ENCODE results near the gene GNB3.

Gene GNB3

DNA sequence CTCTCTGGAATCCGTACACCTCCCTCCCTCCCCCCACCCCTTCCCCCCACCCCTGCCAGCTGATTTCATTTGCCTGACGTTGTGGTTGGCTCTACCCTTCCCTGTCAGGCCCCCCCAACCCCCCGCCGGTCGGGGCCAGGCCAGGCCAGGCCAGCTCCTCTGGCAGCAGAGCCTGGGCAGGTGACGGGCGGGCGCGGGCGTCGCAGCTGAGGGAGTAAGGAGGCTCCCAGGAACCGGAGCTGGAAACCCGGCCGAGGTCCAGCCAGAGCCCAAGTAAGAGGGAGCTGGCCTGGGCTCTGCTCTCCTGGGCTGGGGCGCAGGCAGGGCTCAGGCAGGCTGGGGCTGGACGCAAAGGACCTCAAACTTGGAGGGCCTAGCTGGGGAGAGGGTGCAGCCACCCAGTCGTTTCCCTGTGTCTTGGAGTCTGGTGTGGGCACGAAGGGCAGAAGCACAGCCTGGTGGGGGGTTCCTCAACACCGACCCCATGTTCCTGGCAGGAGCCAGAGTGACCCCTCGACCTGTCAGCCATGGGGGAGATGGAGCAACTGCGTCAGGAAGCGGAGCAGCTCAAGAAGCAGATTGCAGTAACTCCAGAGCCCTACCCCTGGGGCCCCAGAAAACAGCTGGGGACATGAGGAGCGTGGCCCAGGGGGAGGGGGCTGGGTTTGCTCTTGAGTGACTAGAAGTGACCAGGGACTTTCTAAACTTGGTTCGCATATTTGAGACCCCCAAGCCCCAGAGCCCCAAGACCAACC lies at the start of gene GNB3:
TSS of gene GNB3 (plus strand) at position 165 of the 755 bp plus-strand sequence. CDS start at position 528, 363 bp downstream.
- no peak for DNase-seq (ENCODE audit: low read depth)

DNA sequence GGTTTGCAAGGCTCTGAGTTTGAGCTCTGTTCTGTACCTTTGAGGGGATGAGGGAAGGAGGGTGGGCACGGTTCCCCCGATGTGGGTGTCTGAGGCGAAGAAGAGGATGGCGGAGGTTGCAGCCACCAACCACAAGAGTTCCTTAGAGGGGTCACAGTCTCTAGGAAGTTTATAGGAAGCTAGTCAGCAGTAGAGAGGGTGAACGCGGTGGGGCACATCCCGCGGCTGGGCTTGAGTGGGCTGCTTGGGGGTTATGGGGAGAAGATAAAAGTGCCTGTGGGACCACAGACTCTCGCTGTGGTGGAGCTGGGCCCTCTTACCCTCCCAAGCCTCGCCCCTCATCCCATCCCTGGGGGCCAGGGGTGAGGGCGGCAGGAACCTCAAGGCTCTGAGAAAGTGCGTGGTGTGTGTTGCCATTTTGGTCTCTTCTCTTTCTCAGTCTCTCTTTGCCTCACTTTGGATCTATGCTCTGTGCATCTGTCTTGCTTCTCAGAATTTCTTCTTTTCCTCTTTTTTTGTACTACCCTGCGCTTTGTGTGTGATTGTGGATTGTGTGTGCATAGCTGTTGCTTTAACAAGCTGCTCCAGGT lies 48.7 kb upstream of the GNB3 start:
- DNase-seq (ENCODE audit: low read depth): no peak

DNA sequence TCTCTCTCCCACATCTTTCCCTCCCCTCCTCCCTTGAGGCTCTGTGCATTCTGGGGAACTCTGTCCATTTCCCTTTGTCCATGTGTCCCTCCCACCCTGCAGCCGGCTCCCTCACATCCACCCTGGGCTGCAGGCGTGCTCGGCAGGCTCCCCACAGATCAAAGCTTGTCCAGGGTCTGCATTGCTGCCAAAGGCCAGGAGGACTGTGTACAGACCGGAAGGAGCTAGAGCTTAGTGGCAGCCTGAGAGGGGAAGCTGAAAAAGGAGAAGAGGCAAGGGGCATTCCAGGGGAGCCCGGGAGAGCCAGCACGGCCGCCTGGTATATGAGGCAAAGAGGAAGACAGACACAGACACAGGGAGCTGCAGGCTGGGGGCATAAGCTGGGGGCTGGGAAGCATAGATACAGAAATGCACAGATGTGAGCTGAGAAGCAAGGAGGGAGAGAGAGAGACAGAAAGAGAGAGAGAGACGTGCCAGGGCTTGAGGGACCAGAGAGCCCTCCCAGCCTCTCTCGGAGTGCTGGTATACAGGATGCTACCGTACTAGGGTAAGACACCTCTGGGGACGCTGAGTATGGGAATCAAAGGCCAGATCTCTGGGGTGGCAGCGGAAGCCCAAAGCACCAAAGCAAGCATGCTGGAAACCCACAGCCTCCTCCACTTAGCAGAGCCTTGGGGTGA lies 48.1 kb upstream of the GNB3 start:
- no peak for DNase-seq (ENCODE audit: low read depth)

DNA sequence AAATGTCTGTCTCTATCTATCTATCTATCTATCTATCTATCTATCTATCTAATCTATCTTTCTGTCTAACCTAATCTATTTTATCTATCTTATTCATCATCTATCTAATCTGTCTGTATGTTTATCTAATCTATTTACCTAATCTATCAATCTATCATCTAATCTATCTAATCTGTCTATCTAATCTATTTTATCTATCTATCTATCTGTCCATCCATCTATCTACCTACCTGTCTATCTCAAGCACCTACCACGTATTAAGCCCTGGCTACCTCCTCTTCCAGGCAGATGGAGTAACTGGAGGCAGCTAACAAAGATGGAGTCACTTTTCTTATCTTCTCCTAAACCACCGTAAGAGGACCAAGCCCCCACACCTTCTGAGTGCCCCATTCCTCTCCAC lies 45.6 kb upstream of the GNB3 start:
- no peak for DNase-seq (ENCODE audit: low read depth)

DNA sequence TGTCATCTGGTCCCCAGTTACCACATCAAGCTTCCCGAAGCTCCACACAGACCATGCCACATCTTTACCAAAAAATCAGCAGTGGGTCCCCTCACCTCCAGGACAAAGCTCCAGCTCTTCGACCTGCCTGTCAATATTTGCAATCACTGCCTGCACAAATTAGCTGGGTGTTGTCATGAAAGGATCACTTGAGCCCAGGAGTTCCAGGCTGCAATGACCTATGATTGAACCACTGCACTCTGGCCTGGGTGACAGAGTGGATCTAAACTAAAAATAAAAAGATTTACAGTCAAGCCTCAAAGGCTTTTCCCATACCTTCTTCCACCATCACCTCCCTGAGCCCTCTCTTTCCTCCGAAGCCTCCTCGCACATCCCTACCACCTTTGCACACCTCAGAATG lies 44.1 kb upstream of the GNB3 start:
- DNase-seq (ENCODE audit: low read depth): no peak

DNA sequence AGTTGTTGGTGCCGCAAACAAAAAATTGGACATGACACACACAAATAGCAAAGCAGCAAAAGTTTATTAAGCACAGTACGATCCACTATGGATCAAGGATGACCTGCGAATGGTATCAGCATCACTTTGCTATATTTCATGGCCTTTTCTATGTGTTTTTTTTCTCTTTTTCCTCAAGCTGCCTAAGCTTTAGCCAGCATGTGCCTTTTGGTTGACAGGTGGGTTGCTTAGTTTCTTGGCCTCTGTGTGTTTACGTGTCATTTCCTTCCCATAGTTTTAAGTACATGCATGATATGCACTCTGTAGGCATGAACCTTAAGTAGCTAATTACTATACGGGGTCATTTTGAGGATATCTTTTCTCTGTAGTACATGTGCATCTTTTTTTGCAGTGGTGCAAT lies 41.6 kb upstream of the GNB3 start:
- DNase-seq (ENCODE audit: low read depth): no peak

DNA sequence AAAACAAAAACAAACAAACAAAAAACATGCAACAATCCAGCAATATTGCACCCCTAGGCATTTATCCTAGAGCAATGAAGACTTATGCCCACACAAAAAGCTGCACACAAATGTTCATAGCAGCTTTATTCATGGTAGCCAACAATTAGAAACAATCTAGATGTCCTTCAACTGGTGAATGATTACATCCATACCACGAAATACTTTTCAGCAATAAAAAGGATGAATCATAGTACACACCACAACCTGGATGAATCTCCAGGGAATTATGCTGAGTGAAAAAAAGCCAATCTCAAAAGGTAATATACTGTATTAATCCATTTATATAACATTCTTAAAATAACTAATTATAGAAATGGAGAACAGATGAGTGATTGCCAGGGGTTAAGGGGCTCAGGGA lies 33.6 kb upstream of the GNB3 start:
- DNase-seq (ENCODE audit: low read depth): no peak

DNA sequence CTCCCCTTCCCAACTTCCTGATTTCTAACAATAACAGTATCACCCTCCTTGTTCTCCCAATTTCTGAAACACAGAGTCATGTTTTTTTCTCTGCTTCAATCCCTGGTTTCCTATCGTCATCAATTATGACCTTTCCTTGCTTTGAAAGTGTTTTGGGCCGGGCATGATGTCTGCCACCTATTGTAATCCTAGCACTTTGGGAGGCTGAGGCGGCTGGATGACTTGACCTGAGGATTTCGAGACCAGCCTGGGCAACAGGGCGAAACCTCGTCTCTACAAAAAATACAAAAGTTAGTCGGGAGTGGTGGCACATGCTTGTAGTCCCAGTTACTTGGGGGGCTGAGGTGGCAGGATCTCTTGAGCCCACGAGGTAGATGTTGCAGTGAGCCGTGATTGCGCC lies 31.7 kb upstream of the GNB3 start:
- no peak for DNase-seq (ENCODE audit: low read depth)

DNA sequence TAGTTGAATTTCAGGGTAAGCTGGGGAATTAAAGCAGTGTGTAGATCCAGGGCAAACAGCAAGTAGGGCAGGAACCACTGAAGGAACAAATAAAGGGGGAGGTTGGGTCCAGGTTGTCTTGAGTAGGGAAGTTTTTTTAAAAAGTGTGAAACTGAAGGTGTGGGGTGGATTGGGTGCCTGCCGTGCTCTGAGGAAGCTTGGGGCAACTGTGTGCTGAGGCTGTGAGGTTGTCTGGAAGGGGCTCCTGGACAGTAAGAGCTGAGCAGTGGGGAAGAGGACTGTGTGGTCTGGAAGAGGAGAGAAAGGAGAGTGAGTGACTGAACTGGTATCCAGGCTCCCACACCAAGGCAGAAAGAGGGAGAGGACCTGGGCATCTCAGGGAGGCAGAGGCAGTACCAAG lies 30.0 kb upstream of the GNB3 start:
- no peak for DNase-seq (ENCODE audit: low read depth)

DNA sequence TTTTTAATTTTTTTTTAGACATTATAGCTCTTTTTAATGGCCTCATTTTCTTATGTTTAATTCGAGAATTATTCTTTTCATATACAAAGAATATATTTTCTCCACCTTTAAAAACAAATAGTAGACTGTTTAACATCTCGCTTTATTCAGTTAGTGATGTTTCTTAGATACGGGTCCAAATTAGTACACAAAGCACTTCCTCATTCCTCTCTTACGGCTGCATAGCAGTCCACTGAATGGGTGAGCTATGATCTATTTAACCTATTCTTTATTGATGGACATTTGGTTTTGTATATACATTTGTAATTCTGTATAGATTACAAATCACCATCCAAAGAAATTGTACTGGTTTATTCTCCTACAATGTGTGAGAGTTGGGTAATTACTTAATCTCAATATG lies 27.4 kb upstream of the GNB3 start:
- no peak for DNase-seq (ENCODE audit: low read depth)

DNA sequence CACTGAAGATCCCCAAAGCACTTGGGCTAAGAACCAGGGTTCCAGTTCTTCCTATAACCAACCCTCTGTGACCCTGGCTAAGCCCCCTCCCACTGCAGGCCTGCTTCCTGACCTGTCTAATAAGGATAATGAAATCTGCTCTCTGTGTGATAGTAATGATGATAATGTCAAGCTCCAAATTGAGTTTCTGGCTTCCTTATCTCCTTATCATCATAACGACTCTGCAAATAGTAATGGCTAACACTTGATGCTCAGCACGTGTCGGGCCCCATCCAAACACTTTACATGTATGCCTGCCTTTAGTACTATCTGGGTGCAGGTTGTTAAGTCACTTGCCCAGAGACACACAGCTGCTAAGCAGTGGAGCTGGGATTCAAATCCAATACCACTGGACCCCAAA lies 24.1 kb upstream of the GNB3 start:
- no peak for DNase-seq (ENCODE audit: low read depth)

DNA sequence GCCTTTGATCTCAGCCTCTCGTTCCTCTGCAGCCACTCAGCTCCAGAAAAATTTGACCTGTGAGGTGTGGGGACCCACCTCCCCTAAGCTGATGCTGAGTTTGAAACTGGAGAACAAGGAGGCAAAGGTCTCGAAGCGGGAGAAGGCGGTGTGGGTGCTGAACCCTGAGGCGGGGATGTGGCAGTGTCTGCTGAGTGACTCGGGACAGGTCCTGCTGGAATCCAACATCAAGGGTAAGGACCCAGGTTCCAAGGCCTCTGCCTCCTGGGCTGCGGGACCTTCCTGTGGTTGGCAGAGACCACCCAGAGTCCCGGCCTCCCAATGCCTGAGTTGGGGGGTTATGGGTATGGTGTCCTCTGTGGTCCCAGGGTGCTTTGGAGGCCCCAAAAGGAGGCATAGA lies 23.6 kb upstream of the GNB3 start:
- DNase-seq (ENCODE audit: low read depth): no peak

DNA sequence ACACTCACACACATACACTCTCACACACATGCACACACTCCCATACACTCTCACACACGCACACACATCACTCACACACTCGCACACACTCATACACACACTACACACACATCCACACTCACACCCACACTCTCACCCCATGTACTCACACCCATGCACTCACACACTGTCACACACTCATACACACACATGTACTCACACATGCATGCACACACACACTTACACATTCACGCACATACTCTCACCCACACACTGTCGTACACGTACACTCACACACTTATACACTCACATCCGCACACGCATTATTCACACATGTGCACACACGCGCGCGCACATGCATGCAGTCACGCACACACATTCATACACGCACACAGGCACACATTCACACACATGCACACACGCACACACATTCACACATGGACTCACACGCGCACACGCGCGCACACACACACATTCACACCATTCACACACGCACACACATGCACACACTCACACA lies 23.0 kb upstream of the GNB3 start:
- DNase-seq (ENCODE audit: low read depth): no peak

DNA sequence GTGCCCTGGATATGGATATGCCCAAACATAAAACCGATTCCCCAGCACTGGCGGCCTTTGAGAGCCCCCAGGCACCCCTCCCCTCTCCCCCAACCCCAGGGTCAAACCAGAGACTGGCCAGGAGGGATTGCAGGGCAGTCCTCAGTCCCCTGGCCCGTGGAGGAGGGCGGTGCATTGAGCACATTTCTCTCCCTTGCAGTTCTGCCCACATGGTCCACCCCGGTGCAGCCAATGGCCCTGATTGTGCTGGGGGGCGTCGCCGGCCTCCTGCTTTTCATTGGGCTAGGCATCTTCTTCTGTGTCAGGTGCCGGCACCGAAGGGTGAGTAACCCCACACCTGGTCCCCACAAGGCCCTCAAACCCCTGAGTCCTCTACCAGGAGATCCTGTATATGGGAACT lies 22.5 kb upstream of the GNB3 start:
- no peak for DNase-seq (ENCODE audit: low read depth)

DNA sequence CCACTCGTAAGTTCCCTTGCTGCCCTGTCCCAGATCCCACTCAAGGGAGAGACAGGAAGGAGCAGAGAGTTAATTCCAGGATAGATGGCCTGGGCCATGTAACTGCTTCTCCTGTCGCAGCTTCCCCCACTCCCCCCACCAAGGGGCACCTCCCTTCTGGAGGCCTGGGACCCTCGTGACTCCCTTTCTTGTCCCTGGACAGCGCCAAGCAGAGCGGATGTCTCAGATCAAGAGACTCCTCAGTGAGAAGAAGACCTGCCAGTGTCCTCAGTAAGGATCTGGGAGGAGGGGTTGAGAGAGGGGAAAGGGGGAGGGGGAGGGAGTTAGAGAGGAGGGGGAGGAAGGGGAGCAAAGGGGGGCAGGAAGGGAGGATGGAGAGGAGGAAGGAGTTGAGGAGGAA lies 22.1 kb upstream of the GNB3 start:
- DNase-seq (ENCODE audit: low read depth): no peak

DNA sequence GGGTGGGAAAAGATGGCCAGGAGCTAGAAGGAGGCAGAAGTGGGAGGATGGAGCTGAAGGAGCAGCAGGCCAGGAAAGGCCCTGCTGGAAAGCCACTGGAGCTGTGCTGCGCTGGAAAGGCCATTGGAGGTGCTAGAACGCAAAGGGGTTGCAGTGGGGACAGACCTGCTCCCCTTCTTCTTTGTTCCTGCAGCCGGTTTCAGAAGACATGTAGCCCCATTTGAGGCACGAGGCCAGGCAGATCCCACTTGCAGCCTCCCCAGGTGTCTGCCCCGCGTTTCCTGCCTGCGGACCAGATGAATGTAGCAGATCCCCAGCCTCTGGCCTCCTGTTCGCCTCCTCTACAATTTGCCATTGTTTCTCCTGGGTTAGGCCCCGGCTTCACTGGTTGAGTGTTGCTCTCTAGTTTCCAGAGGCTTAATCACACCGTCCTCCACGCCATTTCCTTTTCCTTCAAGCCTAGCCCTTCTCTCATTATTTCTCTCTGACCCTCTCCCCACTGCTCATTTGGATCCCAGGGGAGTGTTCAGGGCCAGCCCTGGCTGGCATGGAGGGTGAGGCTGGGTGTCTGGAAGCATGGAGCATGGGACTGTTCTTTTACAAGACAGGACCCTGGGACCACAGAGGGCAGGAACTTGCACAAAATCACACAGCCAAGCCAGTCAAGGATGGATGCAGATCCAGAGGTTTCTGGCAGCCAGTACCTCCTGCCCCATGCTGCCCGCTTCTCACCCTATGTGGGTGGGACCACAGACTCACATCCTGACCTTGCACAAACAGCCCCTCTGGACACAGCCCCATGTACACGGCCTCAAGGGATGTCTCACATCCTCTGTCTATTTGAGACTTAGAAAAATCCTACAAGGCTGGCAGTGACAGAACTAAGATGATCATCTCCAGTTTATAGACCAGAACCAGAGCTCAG lies 21.4 kb upstream of the GNB3 start:
- no peak for DNase-seq (ENCODE audit: low read depth)

DNA sequence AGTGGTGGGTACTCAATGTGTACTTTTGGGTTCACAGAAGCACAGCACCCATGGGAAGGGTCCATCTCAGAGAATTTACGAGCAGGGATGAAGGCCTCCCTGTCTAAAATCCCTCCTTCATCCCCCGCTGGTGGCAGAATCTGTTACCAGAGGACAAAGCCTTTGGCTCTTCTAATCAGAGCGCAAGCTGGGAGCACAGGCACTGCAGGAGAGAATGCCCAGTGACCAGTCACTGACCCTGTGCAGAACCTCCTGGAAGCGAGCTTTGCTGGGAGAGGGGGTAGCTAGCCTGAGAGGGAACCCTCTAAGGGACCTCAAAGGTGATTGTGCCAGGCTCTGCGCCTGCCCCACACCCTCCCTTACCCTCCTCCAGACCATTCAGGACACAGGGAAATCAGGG lies 20.6 kb upstream of the GNB3 start:
- DNase-seq (ENCODE audit: low read depth): no peak

DNA sequence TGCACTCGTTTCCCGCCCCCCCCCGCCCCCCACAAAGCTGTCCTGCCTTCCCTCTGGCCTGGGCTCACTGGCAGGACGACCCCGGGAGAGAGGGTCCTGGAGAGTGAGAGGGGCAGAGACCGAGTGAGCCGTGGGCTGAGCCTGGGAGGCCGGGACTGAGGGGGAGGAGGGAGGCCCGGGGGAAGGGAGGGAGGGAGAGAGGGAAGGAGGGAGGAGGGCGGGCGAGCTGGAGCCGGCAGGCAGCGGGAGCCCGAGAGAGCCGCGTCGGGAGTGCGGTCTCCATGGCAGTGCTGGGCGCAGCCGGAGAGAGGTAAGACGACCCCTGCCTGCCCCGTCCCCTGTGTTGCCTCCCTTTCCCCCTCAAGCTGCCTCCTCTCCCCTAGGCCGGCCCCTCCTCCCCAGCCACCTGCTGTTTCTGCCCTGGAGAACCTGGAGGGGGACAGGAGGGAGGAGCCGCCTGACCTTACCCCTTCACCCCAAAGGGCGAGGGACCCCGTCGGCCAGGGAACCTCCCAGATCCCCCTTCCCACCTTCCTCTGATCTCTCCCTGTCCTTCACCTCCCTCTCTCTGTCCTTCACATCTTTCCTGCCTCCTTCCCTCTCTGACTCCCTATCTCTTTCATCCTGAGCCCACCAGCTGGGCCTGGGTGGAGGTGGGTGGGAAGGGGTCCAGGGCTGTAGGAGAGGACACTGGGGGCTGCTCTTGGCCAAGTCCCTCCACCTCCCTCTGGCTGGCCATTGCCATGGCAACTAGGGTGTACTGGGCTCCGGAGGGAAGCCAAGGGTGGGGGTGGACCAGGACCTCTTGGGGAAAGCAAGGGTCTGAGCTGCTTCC lies 18.9 kb upstream of the GNB3 start, which contains the start of gene GPR162:
TSS of gene GPR162 (plus strand) at position 231 of the 835 bp plus-strand sequence. CDS start 2,078 bp downstream, outside the sequence.
- no peak for DNase-seq (ENCODE audit: low read depth)

DNA sequence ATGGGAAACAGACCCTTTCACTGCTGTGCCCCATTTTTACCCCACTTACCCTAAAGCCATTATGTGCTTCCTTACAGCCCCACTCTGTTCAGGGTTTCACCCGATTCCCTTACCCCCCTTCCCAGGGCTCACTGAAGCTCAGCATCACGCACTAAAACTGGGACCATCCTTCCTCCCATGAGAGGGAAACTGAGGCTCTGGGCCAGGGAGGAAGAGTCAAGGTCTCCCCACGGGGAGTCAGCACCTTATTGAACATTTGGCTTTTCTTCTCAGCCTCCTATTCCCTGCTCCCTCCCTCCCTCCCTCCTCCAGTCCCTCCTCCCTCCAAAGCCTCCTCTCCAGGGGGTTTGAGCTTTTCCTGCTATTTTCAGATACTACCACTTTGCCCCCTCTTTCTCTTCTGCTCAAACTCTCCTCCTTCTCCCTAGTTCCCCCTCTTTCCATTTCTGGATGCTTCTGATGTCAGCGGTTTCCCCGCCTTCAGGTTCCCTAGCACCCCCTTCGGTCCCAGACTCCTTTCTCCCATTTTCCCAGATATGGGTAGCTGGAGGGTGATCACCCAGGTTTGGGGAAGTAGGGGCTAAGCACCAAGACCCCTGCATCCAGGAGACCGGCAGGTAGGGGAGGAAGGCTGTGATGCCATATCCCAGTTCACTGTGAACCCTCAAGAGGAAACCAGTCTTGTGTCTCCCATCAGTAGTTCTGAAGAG lies 18.1 kb upstream of the GNB3 start:
- DNase-seq (ENCODE audit: low read depth): no peak

Measured in HS-5 (cell line).